AG04450 (cell line): ENCODE measurements around the gene TBC1D14. TPM values are rescaled to one million over a fixed set of nuclear protein-coding genes. Genes with fewer than 3 reads are reported as not detected.
A peak's percentile ranks its signal among the peaks of the same experiment; 100 is the strongest.

Experiments
- CTCF ChIA-PET: fragments of 300-600, 350-600 bp; formaldehyde crosslinking; extraction: SDS; loops from one replicate; lab custom pipeline; 2022; ENCODE audit warnings: antibody characterized with exemption, inconsistent platforms; lab: Charles Lee
- POLR2A ChIA-PET: fragments of 350-600 bp; formaldehyde crosslinking; extraction: SDS; loops from one replicate; lab custom pipeline; 2021; ENCODE audit warnings: antibody characterized with exemption, inconsistent platforms; lab: Yijun Ruan, JAX
- DNase-seq: peaks from one replicate; pipeline ENCODE4 v3.0.0-alpha.2; 2011; ENCODE audit warnings: low read depth, low spot score
- H3K27ac ChIP-seq: one replicate; pipeline ENCODE4 v1.5.1; 2012; ENCODE audit warnings: low read depth, low read length, control low read depth
- H3K27me3 ChIP-seq: one replicate; pipeline ENCODE4 v1.6.0; 2012; ENCODE audit warnings: low read length; ENCODE audit not compliant: control insufficient read depth, insufficient read depth
- H3K4me3 ChIP-seq: 2 replicates; pipeline ENCODE4 v1.5.1; 2011; ENCODE audit warnings: mild to moderate bottlenecking, low read depth, low read length, control low read depth
- H3K9me3 ChIP-seq: 2 replicates; pipeline ENCODE4 v1.5.1; 2012; ENCODE audit warnings: low read length; ENCODE audit not compliant: control insufficient read depth, insufficient read depth
- CTCF ChIP-seq: IDR thresholded peaks from 2 replicates; pipeline ENCODE4 v1.5.1; 2011; ENCODE audit warnings: low read depth, low read length, control low read depth, inconsistent platforms
- polyA plus RNA-seq: library from polyadenylated mRNA; depleted of rRNA; stranded (reverse); fragments of >200 nt; gene quantifications from 2 replicates; pipeline ENCODE4 v1.2.3, GENCODE V29; 2011

TBC1D14 gene
- polyA plus RNA-seq, 1 experiment: 46.3 TPM

GRCh38 chr4:6951880-6952381, 42.3 kb downstream of the TBC1D14 start:
- TF ChIP-seq CTCF: no peak

GRCh38 chr4:6953751-6954380, 44.2 kb downstream of the TBC1D14 start:
- TF ChIP-seq CTCF: no peak
- Histone ChIP-seq H3K27ac (peak overlapping the region; percentile 11), H3K27me3 (no peaks in the 10 kb centered on the region), H3K4me3 (0 out of 2 replicates have a peak overlapping the region, but pooled peaks have one; percentile 17), H3K9me3 (peaks cover 7% of the 10 kb centered on the region; the same call in 1 of the 2 replicates)
- ChIA-PET POLR2A (interaction anchor here (0.6 to 1.4 kb wide), 3 partner anchors 12 to 103 kb away, joined by 3 to 4 read pairs (median 3); partner anchors contain the start of gene TBC1D14), CTCF (interaction anchor here (1.0 to 1.9 kb wide), 4 partner anchors 19 to 81 kb away, joined by 3 to 7 read pairs (median 4); no protein-coding TSS in a partner anchor)
- DNase-seq: peak; percentile 51

More at GRCh38 chr4:6951880-6952381, 42.3 kb downstream of the TBC1D14 start:
- POLR2A ChIA-PET: no interaction called here
- no peak overlapping the region for H3K27ac ChIP-seq
- CTCF ChIA-PET: interaction anchor here (1.9 kb wide), 1 partner anchor 22 kb away, joined by 7 read pairs; no protein-coding TSS in a partner anchor
- H3K4me3 ChIP-seq: no peak overlapping the region
- no peaks in the 10 kb centered on the region for H3K27me3 ChIP-seq
- H3K9me3 ChIP-seq: peaks cover 7% of the 10 kb centered on the region; the same call in 1 of the 2 replicates
- DNase-seq: no peak

- Histone ChIP-seq H3K9me3 (peaks cover 7% of the 10 kb centered on the region; the same call in 1 of the 2 replicates), H3K4me3 (no peak overlapping the region), H3K27me3 (no peaks in the 10 kb centered on the region), H3K27ac (no peak overlapping the region)
- DNase-seq: no peak
- POLR2A ChIA-PET: no interaction called here
- no peak for TF ChIP-seq CTCF
- CTCF ChIA-PET: interaction anchor here (1.2 kb wide), 1 partner anchor 19 kb away, joined by 4 read pairs; no protein-coding TSS in a partner anchor
Observed at GRCh38 chr4:6955261-6955911, 45.8 kb downstream of the TBC1D14 start.

GRCh38 chr4:6956087-6956433, 46.4 kb downstream of the TBC1D14 start:
- TF ChIP-seq CTCF: no peak
- Histone ChIP-seq H3K27ac (no peak overlapping the region), H3K9me3 (peaks cover 7% of the 10 kb centered on the region; the same call in 1 of the 2 replicates), H3K27me3 (no peaks in the 10 kb centered on the region), H3K4me3 (no peak overlapping the region)
- CTCF ChIA-PET: interaction anchor here (1.2 to 1.3 kb wide), 2 partner anchors 18 to 83 kb away, joined by 3 to 4 read pairs; no protein-coding TSS in a partner anchor
- no peak for DNase-seq
- POLR2A ChIA-PET: no interaction called here
